Activated naive CD4-positive, alpha-beta T cell treated with anti-CD3 and anti-CD28 coated beads, Interleukin-2, amount 10 ng/mL, durations not matched to agents 7 days and 5 days (primary cell): ENCODE results near the gene NADSYN1.
"Not testable (repeated sequence)": the region's sequence is repeated elsewhere in the genome, so short reads cannot be mapped to it uniquely, and the experiment has no call there.

Experiments used
- CTCF ChIA-PET: fragments of 350-600 bp; sonication (Branson Sonifier 250); formaldehyde crosslinking; loops from one replicate; lab custom pipeline; 2021; ENCODE audit warnings: antibody characterized with exemption; lab: Charles Lee
- DNase-seq: peaks from one replicate; pipeline ENCODE4 v3.0.0-alpha.2; 2020
- H3K27ac Mint-ChIP-seq: one replicate; pipeline ENCODE4 v1.8.0; 2021; ENCODE audit warnings: mild to moderate bottlenecking, moderate library complexity, mixed read lengths
- H3K27me3 Mint-ChIP-seq: one replicate; pipeline ENCODE4 v1.8.0; 2021; ENCODE audit warnings: mild to moderate bottlenecking, mixed read lengths
- H3K36me3 Mint-ChIP-seq: one replicate; pipeline ENCODE4 v1.8.0; 2021; ENCODE audit warnings: mixed read lengths
- H3K4me1 Mint-ChIP-seq: one replicate; pipeline ENCODE4 v1.8.0; 2021; ENCODE audit warnings: mixed read lengths
- H3K4me3 Mint-ChIP-seq: one replicate; pipeline ENCODE4 v1.8.0; 2021; ENCODE audit warnings: mild to moderate bottlenecking, moderate library complexity, mixed read lengths
- H3K9me3 Mint-ChIP-seq: one replicate; pipeline ENCODE4 v1.8.0; 2021; ENCODE audit warnings: mixed read lengths

NADSYN1 gene

DNA sequence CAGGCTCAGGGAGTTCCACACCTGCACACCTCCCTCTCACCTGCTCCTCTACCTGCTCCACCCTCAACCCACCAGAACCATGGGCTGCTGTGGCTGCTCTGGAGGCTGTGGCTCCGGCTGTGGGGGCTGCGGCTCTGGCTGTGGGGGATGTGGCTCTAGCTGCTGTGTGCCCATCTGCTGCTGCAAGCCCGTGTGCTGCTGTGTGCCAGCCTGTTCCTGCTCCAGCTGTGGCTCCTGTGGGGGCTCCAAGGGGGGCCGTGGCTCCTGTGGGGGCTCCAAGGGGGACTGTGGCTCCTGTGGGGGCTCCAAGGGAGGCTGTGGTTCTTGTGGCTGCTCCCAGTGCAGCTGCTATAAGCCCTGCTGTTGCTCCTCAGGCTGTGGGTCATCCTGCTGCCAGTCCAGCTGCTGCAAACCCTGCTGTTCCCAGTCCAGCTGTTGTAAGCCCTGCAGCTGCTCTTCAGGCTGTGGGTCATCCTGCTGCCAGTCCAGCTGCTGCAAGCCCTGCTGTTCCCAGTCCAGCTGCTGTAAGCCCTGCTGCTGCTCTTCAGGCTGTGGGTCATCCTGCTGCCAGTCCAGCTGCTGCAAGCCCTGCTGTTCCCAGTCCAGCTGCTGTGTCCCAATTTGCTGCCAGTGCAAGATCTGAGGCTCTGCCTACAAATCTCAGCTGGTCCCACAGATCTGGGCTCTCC, 85.1 kb downstream of the NADSYN1 start, which contains the start of gene KRTAP5-8:
Gene KRTAP5-8, plus strand, starts transcription at position 49 of the 689 bp plus-strand sequence. Its CDS starts 31 bp downstream, at position 80.
- H3K4me3 Mint-ChIP-seq, H3K9me3 Mint-ChIP-seq, H3K36me3 Mint-ChIP-seq, H3K27ac Mint-ChIP-seq, CTCF ChIA-PET, H3K4me1 Mint-ChIP-seq, H3K27me3 Mint-ChIP-seq, DNase-seq: not testable (repeated sequence)

DNA sequence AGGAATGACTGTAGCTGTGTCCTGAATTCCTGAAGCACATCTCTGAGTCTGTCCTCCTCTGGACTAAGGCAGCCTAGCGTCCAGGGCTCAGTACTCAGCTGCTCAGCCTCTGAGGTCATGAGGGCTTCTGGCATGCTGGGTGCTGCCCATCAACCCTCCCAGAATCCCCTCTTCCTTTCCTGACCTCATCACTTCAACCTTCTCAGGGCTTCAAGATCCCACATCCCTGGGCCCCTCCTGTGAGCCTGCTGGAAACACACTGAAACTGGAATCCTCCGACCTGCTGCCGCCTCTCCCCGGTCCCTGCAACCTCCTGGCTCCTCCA, 85.6 kb downstream of the NADSYN1 start:
- no peak for DNase-seq
- no peak overlapping the region for H3K4me3 Mint-ChIP-seq
- no peaks in the 10 kb centered on the region for H3K36me3 Mint-ChIP-seq
- H3K4me1 Mint-ChIP-seq: no peaks in the 10 kb centered on the region
- CTCF ChIA-PET: no interaction called here
- peaks cover 5% of the 10 kb centered on the region for H3K9me3 Mint-ChIP-seq
- no peak overlapping the region for H3K27ac Mint-ChIP-seq
- peaks cover 8% of the 10 kb centered on the region for H3K27me3 Mint-ChIP-seq

DNA sequence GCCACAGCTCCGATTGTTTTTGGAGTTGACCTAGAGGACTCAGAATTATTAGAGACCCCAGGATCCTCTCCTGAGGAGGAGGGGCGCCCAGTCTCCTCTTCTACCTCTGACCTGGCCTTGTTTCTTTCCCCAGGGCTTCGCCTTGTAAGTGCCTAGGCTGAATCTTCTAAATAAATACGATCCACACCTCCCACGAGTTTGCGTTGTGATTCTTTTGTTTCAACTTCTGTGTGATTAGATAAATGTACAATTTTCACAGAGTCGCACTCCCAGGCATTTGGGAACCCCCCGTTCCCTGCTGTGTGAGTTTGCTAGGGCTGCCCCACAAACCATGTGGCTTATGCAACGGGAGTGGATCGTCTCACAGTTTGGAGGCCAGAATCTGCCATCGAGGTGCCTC, 86.0 kb downstream of the NADSYN1 start:
- Mint-ChIP-seq H3K36me3 (no peaks in the 10 kb centered on the region), H3K27ac (no peak overlapping the region), H3K4me3 (no peak overlapping the region), H3K4me1 (no peaks in the 10 kb centered on the region), H3K9me3 (peaks cover 5% of the 10 kb centered on the region), H3K27me3 (peaks cover 11% of the 10 kb centered on the region)
- DNase-seq: no peak
- CTCF ChIA-PET: no interaction called here

DNA sequence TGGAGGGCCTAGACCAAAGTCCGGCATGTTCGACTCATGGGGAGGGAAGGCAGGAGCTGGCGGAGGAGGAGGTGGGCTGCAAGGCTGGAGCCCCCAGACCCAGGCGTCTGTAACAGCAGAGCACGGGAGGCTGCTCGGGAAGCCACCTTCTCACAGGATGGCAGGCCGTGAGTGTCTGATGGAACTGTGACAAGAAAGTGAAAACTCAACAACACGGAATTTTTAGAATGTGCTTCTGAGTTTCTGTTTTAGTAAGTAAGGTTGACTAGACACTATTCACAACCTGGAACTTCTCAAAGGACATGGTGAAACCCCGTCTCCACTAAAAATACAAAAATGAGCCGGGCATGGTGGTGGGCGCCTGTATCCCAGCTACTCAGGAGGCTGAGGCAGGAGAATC, 87.0 kb downstream of the NADSYN1 start:
- H3K9me3 Mint-ChIP-seq, CTCF ChIA-PET, H3K27ac Mint-ChIP-seq, H3K36me3 Mint-ChIP-seq, DNase-seq, H3K4me3 Mint-ChIP-seq, H3K4me1 Mint-ChIP-seq: not testable (repeated sequence)
- H3K27me3 Mint-ChIP-seq: peaks cover 11% of the 10 kb centered on the region

DNA sequence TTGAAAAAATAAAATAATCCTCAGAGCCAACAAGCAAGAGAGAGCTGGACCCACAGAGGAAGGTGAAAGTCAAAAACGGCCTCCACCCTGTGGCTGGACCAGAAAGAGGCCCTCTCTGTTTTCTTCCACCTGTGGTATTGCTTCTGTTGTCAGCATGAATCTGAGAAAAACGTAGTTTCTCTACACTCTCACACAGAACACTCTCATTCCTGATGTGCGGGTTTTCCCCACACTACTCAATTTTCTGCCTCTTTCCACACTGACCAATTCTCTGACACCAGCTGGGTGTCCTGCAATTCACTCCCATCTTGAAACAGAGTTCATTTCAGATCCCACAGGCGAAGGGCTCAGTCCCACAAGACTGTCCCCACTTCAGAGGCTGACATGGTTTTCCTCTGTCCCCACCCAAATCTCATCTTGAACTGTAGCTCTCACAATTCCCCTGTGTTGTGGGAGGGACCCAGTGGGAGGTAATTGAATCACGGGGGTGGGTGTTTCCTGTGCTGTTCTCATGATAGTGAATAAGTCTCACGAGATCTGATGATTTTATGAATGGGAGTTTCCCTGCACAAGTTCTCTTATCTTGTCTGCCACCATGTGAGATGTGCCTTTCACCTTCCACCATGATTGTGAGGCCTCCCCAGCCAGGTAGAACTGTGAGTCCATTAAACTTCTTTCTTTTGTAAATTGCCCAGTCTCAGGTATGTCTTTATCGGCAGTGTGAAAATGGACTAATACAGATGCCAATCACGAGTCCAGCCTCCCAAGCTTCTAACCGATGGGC, 87.7 kb downstream of the NADSYN1 start:
- H3K27ac Mint-ChIP-seq, CTCF ChIA-PET: not testable (repeated sequence)
- H3K27me3 Mint-ChIP-seq: peaks cover 11% of the 10 kb centered on the region

GRCh38 chr11:71542382-71542781, 89.4 kb downstream of the NADSYN1 start:
- DNase-seq: no peak
- peaks cover 11% of the 10 kb centered on the region for H3K27me3 Mint-ChIP-seq
- CTCF ChIA-PET: no interaction called here

More for the DNA sequence above, 87.7 kb downstream of the NADSYN1 start:
- not testable (repeated sequence) for H3K9me3 Mint-ChIP-seq, DNase-seq, H3K36me3 Mint-ChIP-seq, H3K4me3 Mint-ChIP-seq, H3K4me1 Mint-ChIP-seq

GRCh38 chr11:71542879-71543777, 90.1 kb downstream of the NADSYN1 start:
- Mint-ChIP-seq H3K9me3 (peaks cover 6% of the 10 kb centered on the region), H3K27me3 (peaks cover 11% of the 10 kb centered on the region), H3K36me3 (no peaks in the 10 kb centered on the region), H3K27ac (no peak overlapping the region), H3K4me3 (no peak overlapping the region), H3K4me1 (no peaks in the 10 kb centered on the region)
- DNase-seq: no peak
- CTCF ChIA-PET: no interaction called here

More at GRCh38 chr11:71542382-71542781, 89.4 kb downstream of the NADSYN1 start:
- Mint-ChIP-seq H3K27ac (no peak overlapping the region), H3K9me3 (peaks cover 6% of the 10 kb centered on the region), H3K4me1 (no peaks in the 10 kb centered on the region), H3K4me3 (no peak overlapping the region), H3K36me3 (no peaks in the 10 kb centered on the region)

DNA sequence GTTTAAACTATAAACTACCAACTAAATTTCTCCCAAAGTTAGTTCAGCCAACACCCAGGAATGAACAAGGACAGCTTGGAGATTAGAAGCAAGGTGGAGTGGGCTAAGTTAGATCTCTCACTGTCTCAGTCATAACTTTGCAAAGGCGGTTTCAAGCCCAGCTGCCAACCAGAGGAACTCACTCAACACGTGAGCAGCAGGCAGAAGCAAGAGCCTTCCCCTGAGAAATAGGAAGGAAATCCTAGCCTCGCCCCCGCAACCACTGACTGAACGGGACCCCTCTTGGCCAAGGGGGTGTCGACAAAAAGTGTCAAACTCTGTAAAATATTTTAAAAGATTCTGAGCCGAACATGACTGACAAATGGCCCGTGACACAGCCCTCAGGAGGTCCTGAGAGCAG, 90.9 kb downstream of the NADSYN1 start:
- CTCF ChIA-PET: no interaction called here
- no peak for DNase-seq

GRCh38 chr11:71544525-71545214, 91.7 kb downstream of the NADSYN1 start:
- CTCF ChIA-PET: no interaction called here

More for the DNA sequence above, 90.9 kb downstream of the NADSYN1 start:
- Mint-ChIP-seq H3K4me3 (no peak overlapping the region), H3K4me1 (no peaks in the 10 kb centered on the region), H3K9me3 (peaks cover 6% of the 10 kb centered on the region), H3K27ac (no peak overlapping the region), H3K36me3 (no peaks in the 10 kb centered on the region), H3K27me3 (peaks cover 12% of the 10 kb centered on the region)

GRCh38 chr11:71545405-71545966, 92.5 kb downstream of the NADSYN1 start:
- peaks cover 6% of the 10 kb centered on the region for H3K9me3 Mint-ChIP-seq
- peaks cover 23% of the 10 kb centered on the region for H3K27me3 Mint-ChIP-seq
- no peak overlapping the region for H3K27ac Mint-ChIP-seq
- H3K4me1 Mint-ChIP-seq: no peaks in the 10 kb centered on the region
- no peak for DNase-seq
- CTCF ChIA-PET: no interaction called here
- no peak overlapping the region for H3K4me3 Mint-ChIP-seq
- no peaks in the 10 kb centered on the region for H3K36me3 Mint-ChIP-seq

More at GRCh38 chr11:71544525-71545214, 91.7 kb downstream of the NADSYN1 start:
- Mint-ChIP-seq H3K4me1 (no peaks in the 10 kb centered on the region), H3K27me3 (peaks cover 18% of the 10 kb centered on the region), H3K36me3 (no peaks in the 10 kb centered on the region), H3K27ac (no peak overlapping the region), H3K9me3 (peaks cover 6% of the 10 kb centered on the region), H3K4me3 (no peak overlapping the region)
- no peak for DNase-seq

DNA sequence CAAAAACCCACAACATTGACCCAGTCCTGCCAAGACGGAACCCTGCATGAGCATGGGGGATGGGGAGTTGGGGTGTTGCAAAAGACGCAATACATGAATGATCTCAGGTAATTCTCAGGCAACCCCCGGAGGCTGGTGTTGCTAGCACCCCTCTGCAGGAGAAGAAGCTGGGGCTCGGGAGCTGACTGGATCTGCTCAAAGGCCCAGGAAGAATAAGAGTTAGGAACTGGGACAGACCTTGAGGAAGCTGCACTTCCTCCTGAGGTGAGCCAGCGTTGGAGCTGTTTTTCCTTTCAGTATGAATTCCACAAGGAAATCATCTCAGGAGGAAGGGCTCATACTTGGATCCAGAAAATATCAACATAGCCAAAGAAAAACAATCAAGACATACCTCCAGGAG, 95.1 kb downstream of the NADSYN1 start, which contains the start of gene KRTAP5-9:
Gene KRTAP5-9, plus strand, starts transcription at position 301 of the 400 bp plus-strand sequence. CDS start 238 bp downstream, outside the sequence.
- no peak within 1 kb of the TSS for H3K27ac Mint-ChIP-seq
- DNase-seq: no peak
- no peak within 1 kb of the TSS for H3K4me3 Mint-ChIP-seq
- H3K9me3 Mint-ChIP-seq: peaks cover 1% of the 10 kb centered on the region
- CTCF ChIA-PET: no interaction called here
- no peaks in the 10 kb centered on the region for H3K4me1 Mint-ChIP-seq
- H3K27me3 Mint-ChIP-seq: peaks cover 20% of the 10 kb centered on the region
- no peaks in the 10 kb centered on the region for H3K36me3 Mint-ChIP-seq

DNA sequence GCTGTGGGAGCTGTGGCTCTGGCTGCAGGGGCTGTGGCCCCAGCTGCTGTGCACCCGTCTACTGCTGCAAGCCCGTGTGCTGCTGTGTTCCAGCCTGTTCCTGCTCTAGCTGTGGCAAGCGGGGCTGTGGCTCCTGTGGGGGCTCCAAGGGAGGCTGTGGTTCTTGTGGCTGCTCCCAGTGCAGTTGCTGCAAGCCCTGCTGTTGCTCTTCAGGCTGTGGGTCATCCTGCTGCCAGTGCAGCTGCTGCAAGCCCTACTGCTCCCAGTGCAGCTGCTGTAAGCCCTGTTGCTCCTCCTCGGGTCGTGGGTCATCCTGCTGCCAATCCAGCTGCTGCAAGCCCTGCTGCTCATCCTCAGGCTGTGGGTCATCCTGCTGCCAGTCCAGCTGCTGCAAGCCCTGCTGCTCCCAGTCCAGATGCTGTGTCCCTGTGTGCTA, 95.7 kb downstream of the NADSYN1 start:
- H3K27ac Mint-ChIP-seq: no peak overlapping the region
- no peaks in the 10 kb centered on the region for H3K4me1 Mint-ChIP-seq
- H3K27me3 Mint-ChIP-seq: peaks cover 13% of the 10 kb centered on the region
- no peak for DNase-seq
- H3K4me3 Mint-ChIP-seq: no peak overlapping the region
- CTCF ChIA-PET: no interaction called here
- H3K9me3 Mint-ChIP-seq: peaks cover 1% of the 10 kb centered on the region
- H3K36me3 Mint-ChIP-seq: no peaks in the 10 kb centered on the region
